Measurements from ENCODE around the gene SH3GL1.

GRCh38 chr19:4437103-4437502, 36.8 kb upstream of the SH3GL1 start:
- no peak for TF ChIP-seq EP300 (IDR thresholded peaks at IDR 0.05)
- no peak for TF ChIP-seq POLR2AphosphoS2 (conservative IDR thresholded peaks at IDR 0.05; ENCODE audit: low read length)
- TF ChIP-seq, protein P1, sequence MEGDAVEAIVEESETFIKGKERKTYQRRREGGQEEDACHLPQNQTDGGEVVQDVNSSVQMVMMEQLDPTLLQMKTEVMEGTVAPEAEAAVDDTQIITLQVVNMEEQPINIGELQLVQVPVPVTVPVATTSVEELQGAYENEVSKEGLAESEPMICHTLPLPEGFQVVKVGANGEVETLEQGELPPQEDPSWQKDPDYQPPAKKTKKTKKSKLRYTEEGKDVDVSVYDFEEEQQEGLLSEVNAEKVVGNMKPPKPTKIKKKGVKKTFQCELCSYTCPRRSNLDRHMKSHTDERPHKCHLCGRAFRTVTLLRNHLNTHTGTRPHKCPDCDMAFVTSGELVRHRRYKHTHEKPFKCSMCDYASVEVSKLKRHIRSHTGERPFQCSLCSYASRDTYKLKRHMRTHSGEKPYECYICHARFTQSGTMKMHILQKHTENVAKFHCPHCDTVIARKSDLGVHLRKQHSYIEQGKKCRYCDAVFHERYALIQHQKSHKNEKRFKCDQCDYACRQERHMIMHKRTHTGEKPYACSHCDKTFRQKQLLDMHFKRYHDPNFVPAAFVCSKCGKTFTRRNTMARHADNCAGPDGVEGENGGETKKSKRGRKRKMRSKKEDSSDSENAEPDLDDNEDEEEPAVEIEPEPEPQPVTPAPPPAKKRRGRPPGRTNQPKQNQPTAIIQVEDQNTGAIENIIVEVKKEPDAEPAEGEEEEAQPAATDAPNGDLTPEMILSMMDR (IDR thresholded peaks at IDR 0.05), result no peak
- TF ChIP-seq TP53 (CRISPR knock-in tag; IDR thresholded peaks at IDR 0.05), result no peak
